ENCODE measurements around the gene PAQR8. TPM values are rescaled to one million over a fixed set of nuclear protein-coding genes. Genes with fewer than 3 reads are reported as not detected.
A peak's percentile ranks its signal among the peaks of the same experiment; 100 is the strongest.

PAQR8 gene
- total RNA-seq, 2 experiments from 2014 or later: 5.5 to 6.2 TPM

DNA sequence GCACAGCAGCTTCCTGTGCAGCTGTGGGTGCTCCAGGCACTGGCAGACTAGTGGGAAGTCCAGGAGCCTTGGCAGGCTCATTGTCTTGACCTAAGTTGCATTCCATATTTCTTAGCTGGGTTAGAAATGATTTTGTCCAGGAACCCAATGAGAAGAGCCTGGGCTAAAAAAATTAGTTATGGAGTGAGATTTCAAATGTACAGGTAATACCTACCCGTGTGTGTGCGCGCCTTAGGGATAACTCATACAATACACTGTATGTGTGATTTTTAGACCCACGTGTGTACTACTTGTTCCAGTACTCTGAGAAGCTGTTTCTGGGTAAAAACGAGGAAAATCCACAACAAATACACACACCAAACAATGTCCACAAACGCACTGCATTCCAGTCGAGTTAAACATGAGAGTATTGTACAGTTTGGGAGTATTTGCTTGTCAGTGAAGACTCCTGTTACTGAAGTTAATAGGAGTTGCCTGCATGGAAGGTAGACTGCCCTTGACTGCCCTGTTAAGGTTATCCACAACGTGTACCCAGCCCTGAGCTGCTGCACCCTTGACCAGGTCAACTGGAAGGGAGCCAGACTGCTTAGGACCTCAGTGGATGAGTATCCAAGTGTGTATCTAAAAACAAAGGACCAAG is 1.4 kb downstream of the PAQR8 start:
- BruUV-seq (replicated peaks): no TSS peak
- no peak overlapping the region for H3K27ac ChIP-seq (ENCODE audit: low read depth, low read length, poor library complexity, severe bottlenecking)
- H2AFZ ChIP-seq (ENCODE audit: low read length): 0 out of 2 replicates have a peak overlapping the region, but pooled peaks have one; percentile 82
- peak overlapping the region; percentile 97 for H3K4me2 ChIP-seq (ENCODE audit: low read length)
- intact Hi-C loops (cut with micrococcal nuclease; ENCODE audit: unreplicated experiment): no loop called here
- peaks cover 10% of the 10 kb centered on the region; the same call in 1 of the 2 replicates for H3K79me2 ChIP-seq (ENCODE audit: insufficient read depth, low read depth, low read length)
- CTCF ChIA-PET (ENCODE audit: unreplicated experiment): no interaction called here
- TF ChIP-seq CTCF (conservative IDR thresholded peaks at IDR 0.05; ENCODE audit: low read length): no peak
- no peak for TF ChIP-seq EZH2phosphoT487 (IDR thresholded peaks at IDR 0.05; ENCODE audit: borderline replicate concordance, low read depth, low read length)
- H3K4me3 ChIP-seq (ENCODE audit: low read depth, low read length, poor library complexity, severe bottlenecking): peak overlapping the region; percentile 96
- H3K36me3 ChIP-seq (ENCODE audit: insufficient read depth, low read length): no peaks in the 10 kb centered on the region
- H3K9me3 ChIP-seq (ENCODE audit: low read length): no peaks in the 10 kb centered on the region
- H3K4me1 ChIP-seq (ENCODE audit: insufficient read depth, low read length, poor library complexity, severe bottlenecking): peaks cover 40% of the 10 kb centered on the region
- POLR2A ChIA-PET: interaction anchor here (1.0 to 2.3 kb wide), 6 partner anchors 11 to 79 kb away, joined by 3 to 34 read pairs (median 6); partner anchors contain the start of gene MCM3
- peaks cover 6% of the 10 kb centered on the region; the same call in 1 of the 2 replicates for H4K20me1 ChIP-seq (ENCODE audit: insufficient read depth, low read length)
- no peak for DNase-seq (ENCODE audit: low spot score)
- H3K9me2 ChIP-seq (ENCODE audit: insufficient read depth, low read length): no peaks in the 10 kb centered on the region

DNA sequence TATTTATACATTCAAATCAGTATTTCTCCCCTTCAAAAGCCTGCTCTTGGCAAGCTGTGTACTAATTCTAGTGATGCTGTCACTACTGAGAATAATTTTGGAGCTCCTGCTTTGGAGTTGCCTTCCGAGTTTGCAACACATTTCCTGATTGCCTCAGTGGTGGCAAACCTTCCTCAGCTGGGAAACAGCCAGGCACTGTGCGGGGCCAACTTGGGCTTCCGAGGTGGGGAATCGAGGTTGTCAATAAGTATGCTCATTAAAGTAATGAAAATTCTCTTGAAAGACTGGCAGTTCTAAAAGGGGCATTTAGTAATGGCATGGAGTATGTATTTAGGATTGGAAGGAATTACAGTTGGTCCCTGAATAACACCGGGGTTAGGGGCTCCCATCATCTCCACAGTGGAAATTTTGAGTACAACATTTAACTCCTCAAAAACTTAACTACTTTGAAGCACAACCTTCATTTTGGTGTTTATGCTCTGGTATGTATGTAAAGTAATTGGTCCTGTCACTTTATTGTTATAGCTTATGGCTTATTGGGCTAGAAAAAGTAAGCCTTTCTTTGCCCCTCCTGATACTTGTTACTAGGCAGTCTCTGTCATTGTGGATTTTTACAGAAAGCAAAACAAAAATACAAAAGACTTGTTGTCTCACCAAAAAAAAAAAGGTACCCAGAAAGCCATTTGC is 2.7 kb downstream of the PAQR8 start:
- Histone ChIP-seq H3K27ac (ENCODE audit: low read depth, low read length, poor library complexity, severe bottlenecking) (no peak overlapping the region), H3K9me2 (ENCODE audit: insufficient read depth, low read length) (no peaks in the 10 kb centered on the region), H3K4me2 (ENCODE audit: low read length) (no peak overlapping the region), H3K4me3 (ENCODE audit: low read depth, low read length, poor library complexity, severe bottlenecking) (no peak overlapping the region), H3K4me1 (ENCODE audit: insufficient read depth, low read length, poor library complexity, severe bottlenecking) (peaks cover 31% of the 10 kb centered on the region), H3K9me3 (ENCODE audit: low read length) (no peaks in the 10 kb centered on the region), H3K36me3 (ENCODE audit: insufficient read depth, low read length) (no peaks in the 10 kb centered on the region), H2AFZ (ENCODE audit: low read length) (no peak overlapping the region), H3K79me2 (ENCODE audit: insufficient read depth, low read depth, low read length) (peaks cover 10% of the 10 kb centered on the region; the same call in 1 of the 2 replicates), H4K20me1 (ENCODE audit: insufficient read depth, low read length) (peaks cover 6% of the 10 kb centered on the region; the same call in 1 of the 2 replicates)
- no peak for DNase-seq (ENCODE audit: low spot score)
- ChIA-PET POLR2A (interaction anchor here (0.7 to 2.0 kb wide), 9 partner anchors 9 to 97 kb away, joined by 3 to 5 read pairs (median 3); no protein-coding TSS in a partner anchor), CTCF (ENCODE audit: unreplicated experiment) (no interaction called here)
- no TSS peak for BruUV-seq (replicated peaks)
- no peak for TF ChIP-seq EZH2phosphoT487 (IDR thresholded peaks at IDR 0.05; ENCODE audit: borderline replicate concordance, low read depth, low read length)
- intact Hi-C loops (cut with micrococcal nuclease; ENCODE audit: unreplicated experiment): no loop called here

- H3K9me2 ChIP-seq (ENCODE audit: insufficient read depth, low read length): no peaks in the 10 kb centered on the region
- DNase-seq (ENCODE audit: low spot score): no peak
- peaks cover 10% of the 10 kb centered on the region; the same call in 1 of the 2 replicates for H3K79me2 ChIP-seq (ENCODE audit: insufficient read depth, low read depth, low read length)
- no peak overlapping the region for H3K4me2 ChIP-seq (ENCODE audit: low read length)
- no peaks in the 10 kb centered on the region for H3K9me3 ChIP-seq (ENCODE audit: low read length)
- TF ChIP-seq CTCF (conservative IDR thresholded peaks at IDR 0.05; ENCODE audit: low read length) (no peak), EZH2phosphoT487 (IDR thresholded peaks at IDR 0.05; ENCODE audit: borderline replicate concordance, low read depth, low read length) (no peak)
- CTCF ChIA-PET (ENCODE audit: unreplicated experiment): no interaction called here
- intact Hi-C loops (cut with micrococcal nuclease; ENCODE audit: unreplicated experiment): no loop called here
- POLR2A ChIA-PET: interaction anchor here (0.7 to 2.0 kb wide), 9 partner anchors 22 to 96 kb away, joined by 3 to 5 read pairs (median 3); no protein-coding TSS in a partner anchor
- no peak overlapping the region for H3K4me3 ChIP-seq (ENCODE audit: low read depth, low read length, poor library complexity, severe bottlenecking)
- H4K20me1 ChIP-seq (ENCODE audit: insufficient read depth, low read length): peaks cover 6% of the 10 kb centered on the region; the same call in 1 of the 2 replicates
- no peak overlapping the region for H3K27ac ChIP-seq (ENCODE audit: low read depth, low read length, poor library complexity, severe bottlenecking)
- no TSS peak for BruUV-seq (replicated peaks)
- peaks cover 24% of the 10 kb centered on the region for H3K4me1 ChIP-seq (ENCODE audit: insufficient read depth, low read length, poor library complexity, severe bottlenecking)
- no peaks in the 10 kb centered on the region for H3K36me3 ChIP-seq (ENCODE audit: insufficient read depth, low read length)
- no peak overlapping the region for H2AFZ ChIP-seq (ENCODE audit: low read length)
Observed at GRCh38 chr6:52365317-52365716, 3.4 kb downstream of the PAQR8 start.
